Measurements from ENCODE around the gene HOMEZ. TPM values are rescaled to one million over a fixed set of nuclear protein-coding genes. Genes with fewer than 3 reads are reported as not detected.

HOMEZ gene
- total RNA-seq, 1 experiment from 2014 or later, result 7.6 TPM

DNA sequence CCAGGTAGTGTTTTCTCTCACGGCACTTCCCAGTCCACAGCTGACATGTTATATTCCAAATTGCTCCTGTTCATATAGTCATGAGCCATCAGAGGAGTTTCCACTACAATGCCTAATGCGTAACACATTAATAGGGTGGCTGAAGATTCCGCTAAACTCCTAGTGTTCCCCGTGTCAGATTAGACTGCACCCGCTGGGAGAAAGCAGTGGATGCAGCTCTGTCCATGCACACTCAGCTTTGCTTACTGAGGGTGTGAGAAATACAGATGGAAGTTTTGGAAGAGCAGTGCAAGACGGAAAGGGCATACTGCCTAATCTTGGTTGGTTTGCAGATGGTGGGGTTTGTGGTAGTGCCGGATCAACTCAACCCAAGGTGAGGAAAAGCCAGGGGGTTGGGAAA, 11.2 kb upstream of the HOMEZ start:
- no TSS peak for BruUV-seq (replicated peaks)
- Histone ChIP-seq H3K4me1 (ENCODE audit: control insufficient read depth, insufficient read depth, low read length) (peaks cover 7% of the 10 kb centered on the region), H3K27me3 (ENCODE audit: control insufficient read depth, insufficient read depth, low read length) (no peaks in the 10 kb centered on the region), H3K4me3 (ENCODE audit: low read depth in 2 of 2, low read length in 2 of 2) (no peak overlapping the region), H3K9me3 (ENCODE audit: control insufficient read depth, insufficient read depth, low read depth, low read length) (no peaks in the 10 kb centered on the region), H3K36me3 (ENCODE audit: control insufficient read depth, insufficient read depth, low read length) (no peaks in the 10 kb centered on the region), H3K27ac (ENCODE audit: low read length) (no peak overlapping the region)
- POLR2A ChIA-PET, result no interaction called here
- DNase-seq (ENCODE audit: low read depth, low spot score) (no peak), ATAC-seq (no peak)
- CTCF ChIA-PET, result no interaction called here
- intact Hi-C loops (cut with micrococcal nuclease; ENCODE audit: unreplicated experiment), result no loop called here
- in situ Hi-C loops (cut with HindIII; ENCODE audit: low pct_unique_long_range_greater_than_20kb, low sequenced_read_pairs), result no loop called here
- TF ChIP-seq, protein P1, sequence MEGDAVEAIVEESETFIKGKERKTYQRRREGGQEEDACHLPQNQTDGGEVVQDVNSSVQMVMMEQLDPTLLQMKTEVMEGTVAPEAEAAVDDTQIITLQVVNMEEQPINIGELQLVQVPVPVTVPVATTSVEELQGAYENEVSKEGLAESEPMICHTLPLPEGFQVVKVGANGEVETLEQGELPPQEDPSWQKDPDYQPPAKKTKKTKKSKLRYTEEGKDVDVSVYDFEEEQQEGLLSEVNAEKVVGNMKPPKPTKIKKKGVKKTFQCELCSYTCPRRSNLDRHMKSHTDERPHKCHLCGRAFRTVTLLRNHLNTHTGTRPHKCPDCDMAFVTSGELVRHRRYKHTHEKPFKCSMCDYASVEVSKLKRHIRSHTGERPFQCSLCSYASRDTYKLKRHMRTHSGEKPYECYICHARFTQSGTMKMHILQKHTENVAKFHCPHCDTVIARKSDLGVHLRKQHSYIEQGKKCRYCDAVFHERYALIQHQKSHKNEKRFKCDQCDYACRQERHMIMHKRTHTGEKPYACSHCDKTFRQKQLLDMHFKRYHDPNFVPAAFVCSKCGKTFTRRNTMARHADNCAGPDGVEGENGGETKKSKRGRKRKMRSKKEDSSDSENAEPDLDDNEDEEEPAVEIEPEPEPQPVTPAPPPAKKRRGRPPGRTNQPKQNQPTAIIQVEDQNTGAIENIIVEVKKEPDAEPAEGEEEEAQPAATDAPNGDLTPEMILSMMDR (IDR thresholded peaks at IDR 0.05), result no peak
- TF ChIP-seq POLR2AphosphoS5 (IDR thresholded peaks at IDR 0.05; ENCODE audit: low read depth, low read length), result no peak
- no peak for TF ChIP-seq SIN3A (IDR thresholded peaks at IDR 0.05; ENCODE audit: borderline replicate concordance, insufficient read depth, low read depth, low read length)
- TF ChIP-seq TCF7L2 (IDR thresholded peaks at IDR 0.05; ENCODE audit: low read depth, low read length), result no peak
- TF ChIP-seq, protein P2, sequence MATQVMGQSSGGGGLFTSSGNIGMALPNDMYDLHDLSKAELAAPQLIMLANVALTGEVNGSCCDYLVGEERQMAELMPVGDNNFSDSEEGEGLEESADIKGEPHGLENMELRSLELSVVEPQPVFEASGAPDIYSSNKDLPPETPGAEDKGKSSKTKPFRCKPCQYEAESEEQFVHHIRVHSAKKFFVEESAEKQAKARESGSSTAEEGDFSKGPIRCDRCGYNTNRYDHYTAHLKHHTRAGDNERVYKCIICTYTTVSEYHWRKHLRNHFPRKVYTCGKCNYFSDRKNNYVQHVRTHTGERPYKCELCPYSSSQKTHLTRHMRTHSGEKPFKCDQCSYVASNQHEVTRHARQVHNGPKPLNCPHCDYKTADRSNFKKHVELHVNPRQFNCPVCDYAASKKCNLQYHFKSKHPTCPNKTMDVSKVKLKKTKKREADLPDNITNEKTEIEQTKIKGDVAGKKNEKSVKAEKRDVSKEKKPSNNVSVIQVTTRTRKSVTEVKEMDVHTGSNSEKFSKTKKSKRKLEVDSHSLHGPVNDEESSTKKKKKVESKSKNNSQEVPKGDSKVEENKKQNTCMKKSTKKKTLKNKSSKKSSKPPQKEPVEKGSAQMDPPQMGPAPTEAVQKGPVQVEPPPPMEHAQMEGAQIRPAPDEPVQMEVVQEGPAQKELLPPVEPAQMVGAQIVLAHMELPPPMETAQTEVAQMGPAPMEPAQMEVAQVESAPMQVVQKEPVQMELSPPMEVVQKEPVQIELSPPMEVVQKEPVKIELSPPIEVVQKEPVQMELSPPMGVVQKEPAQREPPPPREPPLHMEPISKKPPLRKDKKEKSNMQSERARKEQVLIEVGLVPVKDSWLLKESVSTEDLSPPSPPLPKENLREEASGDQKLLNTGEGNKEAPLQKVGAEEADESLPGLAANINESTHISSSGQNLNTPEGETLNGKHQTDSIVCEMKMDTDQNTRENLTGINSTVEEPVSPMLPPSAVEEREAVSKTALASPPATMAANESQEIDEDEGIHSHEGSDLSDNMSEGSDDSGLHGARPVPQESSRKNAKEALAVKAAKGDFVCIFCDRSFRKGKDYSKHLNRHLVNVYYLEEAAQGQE (IDR thresholded peaks at IDR 0.05; ENCODE audit: insufficient read depth in 1 of 2, low read depth in 2 of 2, low read length in 1 of 2), result no peak

DNA sequence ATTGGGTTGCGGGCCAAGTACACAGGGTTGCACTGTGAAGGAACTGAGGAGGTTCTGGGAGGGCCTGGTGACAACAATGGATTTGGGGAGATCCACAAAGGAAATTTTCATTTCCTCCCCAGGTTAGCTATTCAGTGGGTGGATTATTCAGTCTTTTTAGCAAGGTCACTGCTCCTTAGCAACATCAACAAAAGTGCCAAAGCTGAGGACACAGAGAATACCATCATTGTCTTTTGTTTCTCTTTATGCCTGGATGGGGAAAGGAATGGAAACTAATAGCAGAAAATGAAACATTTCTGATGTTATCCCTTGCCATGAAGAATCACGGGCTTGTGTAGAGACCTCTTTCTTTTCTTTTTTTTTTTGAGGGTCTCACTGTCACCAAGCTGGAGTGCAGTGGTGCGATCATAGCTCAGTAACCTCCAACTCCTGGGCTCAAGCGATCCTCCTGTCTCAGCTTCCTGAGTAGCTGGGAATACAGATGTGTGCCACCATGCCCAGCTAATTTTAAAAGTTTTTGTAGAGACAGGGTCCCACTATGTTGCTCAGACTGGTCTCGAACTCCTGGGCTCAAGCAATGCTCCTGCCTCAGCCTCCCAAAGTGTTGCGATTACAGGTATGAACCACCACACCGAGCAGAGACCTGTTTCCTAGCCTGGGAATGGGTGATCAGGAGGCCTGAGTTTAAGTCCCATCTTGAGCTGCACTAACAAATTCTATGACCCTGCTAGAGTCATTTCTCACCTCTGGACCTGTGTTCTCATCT, 10.3 kb upstream of the HOMEZ start:
- H3K36me3 ChIP-seq (ENCODE audit: control insufficient read depth, insufficient read depth, low read length), result no peaks in the 10 kb centered on the region
- H3K27me3 ChIP-seq (ENCODE audit: control insufficient read depth, insufficient read depth, low read length), result no peaks in the 10 kb centered on the region
- TF ChIP-seq SIN3A (IDR thresholded peaks at IDR 0.05; ENCODE audit: borderline replicate concordance, insufficient read depth, low read depth, low read length) (no peak), TCF7L2 (IDR thresholded peaks at IDR 0.05; ENCODE audit: low read depth, low read length) (no peak), POLR2AphosphoS5 (IDR thresholded peaks at IDR 0.05; ENCODE audit: low read depth, low read length) (no peak)
- TF ChIP-seq, protein P2 (IDR thresholded peaks at IDR 0.05; ENCODE audit: insufficient read depth in 1 of 2, low read depth in 2 of 2, low read length in 1 of 2), result no peak
- TF ChIP-seq, protein P1 (IDR thresholded peaks at IDR 0.05), result no peak
- intact Hi-C loops (cut with micrococcal nuclease; ENCODE audit: unreplicated experiment), result no loop called here
- DNase-seq (ENCODE audit: low read depth, low spot score) (no peak), ATAC-seq (no peak)
- H3K4me3 ChIP-seq (ENCODE audit: low read depth in 2 of 2, low read length in 2 of 2), result no peak overlapping the region
- H3K4me1 ChIP-seq (ENCODE audit: control insufficient read depth, insufficient read depth, low read length), result peaks cover 7% of the 10 kb centered on the region
- H3K27ac ChIP-seq (ENCODE audit: low read length), result no peak overlapping the region
- in situ Hi-C loops (cut with HindIII; ENCODE audit: low pct_unique_long_range_greater_than_20kb, low sequenced_read_pairs), result no loop called here
- BruUV-seq (replicated peaks), result no TSS peak
- H3K9me3 ChIP-seq (ENCODE audit: control insufficient read depth, insufficient read depth, low read depth, low read length), result no peaks in the 10 kb centered on the region
- POLR2A ChIA-PET, result interaction anchor here (0.6 kb wide), 2 partner anchors 42 to 113 kb away, joined by 3 read pairs; partner anchors contain the start of gene SLC7A8
- CTCF ChIA-PET, result interaction anchor here (0.6 to 0.7 kb wide), 2 partner anchors 26 to 247 kb away, joined by 3 read pairs; no protein-coding TSS in a partner anchor
